GM19035 (cell line): ENCODE results near the gene PLCB1.
A peak's percentile ranks its signal among the peaks of the same experiment; 100 is the strongest.
"Not testable (repeated sequence)": the region's sequence is repeated elsewhere in the genome, so short reads cannot be mapped to it uniquely, and the experiment has no call there.

Source experiments
- ATAC-seq: cut with Tn5 transposase; IDR thresholded peaks from one replicate; pipeline ENCODE4 v1.9.1; 2021; ENCODE audit not compliant: unreplicated experiment

Gene PLCB1

GRCh38 chr20:8131598-8132483, at the start of gene PLCB1:
Gene PLCB1 (plus strand): TSS chr20:8132266. CDS start chr20:8132652, 386 bp downstream.
- peak; percentile 84 for ATAC-seq

GRCh38 chr20:8082989-8083388, 49.1 kb upstream of the PLCB1 start:
- ATAC-seq = no peak

GRCh38 chr20:8089668-8090067, 42.4 kb upstream of the PLCB1 start:
- no peak for ATAC-seq

GRCh38 chr20:8094415-8094818, 37.6 kb upstream of the PLCB1 start:
- no peak for ATAC-seq

- ATAC-seq = no peak
Observed at GRCh38 chr20:8094850-8095249, 37.2 kb upstream of the PLCB1 start.

GRCh38 chr20:8095648-8096572, 36.2 kb upstream of the PLCB1 start:
- no peak for ATAC-seq

GRCh38 chr20:8097307-8097706, 34.8 kb upstream of the PLCB1 start:
- no peak for ATAC-seq

- no peak for ATAC-seq
Observed at GRCh38 chr20:8104252-8104651, 27.8 kb upstream of the PLCB1 start.

GRCh38 chr20:8114612-8115011, 17.5 kb upstream of the PLCB1 start:
- ATAC-seq = not testable (repeated sequence)

GRCh38 chr20:8115436-8115835, 16.6 kb upstream of the PLCB1 start:
- no peak for ATAC-seq

- no peak for ATAC-seq
Observed at GRCh38 chr20:8116067-8116811, 15.8 kb upstream of the PLCB1 start.

GRCh38 chr20:8117636-8118035, 14.4 kb upstream of the PLCB1 start:
- no peak for ATAC-seq

GRCh38 chr20:8118039-8118438, 14.0 kb upstream of the PLCB1 start:
- ATAC-seq = no peak

GRCh38 chr20:8118760-8119159, 13.3 kb upstream of the PLCB1 start:
- no peak for ATAC-seq

GRCh38 chr20:8121666-8122065, 10.4 kb upstream of the PLCB1 start:
- no peak for ATAC-seq

- ATAC-seq = no peak
Observed at GRCh38 chr20:8124639-8125038, 7.4 kb upstream of the PLCB1 start.

GRCh38 chr20:8126181-8126580, 5.9 kb upstream of the PLCB1 start:
- no peak for ATAC-seq

- no peak for ATAC-seq
Observed at GRCh38 chr20:8126841-8127378, 5.2 kb upstream of the PLCB1 start.

GRCh38 chr20:8127553-8128255, 4.4 kb upstream of the PLCB1 start:
- ATAC-seq = peak; percentile 54
